Stimulated activated CD4-positive, alpha-beta T cell treated with anti-CD3 and anti-CD28 coated beads, Interleukin-1b, Interleukin-23, amount 100 ng/mL, for 48 hours (primary cell): Measurements from ENCODE around the gene RUNX3.

Experiments
- DNase-seq: peaks from one replicate; pipeline ENCODE4 v3.0.0-alpha.2; 2020

RUNX3 gene

DNA sequence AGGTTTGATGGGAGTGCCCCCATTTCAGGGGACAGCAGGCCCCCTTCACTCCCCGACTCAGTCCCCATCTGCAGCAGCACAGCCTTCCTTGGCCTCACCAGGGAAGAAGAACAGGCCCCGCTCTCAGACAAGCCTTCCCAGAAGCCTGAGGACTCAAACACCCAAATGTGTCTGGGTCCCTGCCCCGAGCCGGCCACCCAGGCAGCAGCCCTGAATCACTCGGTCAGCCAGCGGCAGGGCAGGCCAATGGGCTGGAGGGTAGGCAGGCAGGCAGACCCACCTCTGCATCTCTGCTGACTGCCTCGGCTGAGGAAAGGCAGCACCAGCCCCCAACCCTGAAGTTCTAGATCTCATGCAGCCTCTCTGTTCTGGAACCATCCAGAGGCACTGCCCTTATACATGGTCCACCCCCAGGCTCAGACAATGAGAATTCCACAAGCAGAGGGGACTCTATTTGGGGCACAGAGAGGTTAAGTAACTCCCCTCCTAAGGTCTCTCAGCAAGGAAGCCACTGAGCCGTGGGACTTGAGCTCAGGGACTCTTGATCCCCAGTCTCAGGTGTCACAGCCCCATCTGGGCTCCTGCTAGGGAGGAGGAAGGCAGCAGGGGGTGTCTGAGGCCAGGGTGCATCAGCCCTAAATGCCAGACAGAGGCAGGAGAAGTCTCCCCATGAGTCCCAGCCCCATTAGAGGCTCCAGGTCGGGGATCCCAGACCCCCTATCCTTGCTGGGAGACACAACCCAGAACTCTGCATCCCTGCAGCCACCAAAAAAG lies 33.2 kb upstream of the RUNX3 start:
- DNase-seq: no peak

DNA sequence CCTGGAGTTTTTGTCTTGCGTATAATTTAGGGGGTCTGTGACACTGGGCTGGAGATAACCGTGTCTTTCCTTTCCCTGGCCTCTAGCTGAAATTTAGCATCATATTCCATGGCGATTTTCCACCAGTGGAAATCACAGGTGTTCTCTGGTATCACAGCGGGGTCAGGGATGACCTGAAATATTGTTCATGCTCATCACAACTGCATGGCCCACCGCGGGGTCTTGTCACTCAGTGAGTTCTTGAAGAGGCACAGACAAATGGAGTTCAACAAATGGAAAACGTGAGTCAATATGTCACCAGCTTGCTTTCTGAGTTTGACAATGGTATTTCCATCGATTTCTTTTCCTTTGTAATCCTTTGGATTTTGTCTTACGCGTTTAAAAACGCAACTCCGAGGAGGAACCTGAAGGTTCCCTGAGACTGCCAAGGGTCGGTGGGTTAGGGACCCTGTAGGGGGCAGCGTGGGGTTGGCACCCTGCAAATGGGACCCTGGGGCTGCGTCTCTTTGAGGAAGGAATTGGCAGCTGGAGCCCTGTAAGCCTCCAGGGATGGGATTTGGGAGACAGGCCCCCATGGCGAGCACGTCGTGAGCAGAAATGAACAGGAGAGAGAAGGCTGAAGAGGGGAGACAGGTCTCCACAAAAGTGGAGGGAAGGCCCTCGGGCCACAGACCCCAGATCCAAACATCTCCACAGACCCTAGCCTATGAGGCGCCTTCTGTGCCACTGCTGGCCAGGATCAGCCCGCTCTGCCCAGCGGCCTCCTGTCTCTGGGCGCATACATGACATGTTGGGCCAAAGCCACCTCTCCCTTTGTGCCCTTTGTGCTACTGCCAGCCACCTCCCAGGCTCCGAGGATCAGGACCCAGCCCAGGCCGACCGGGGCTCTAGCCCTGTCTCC lies 32.1 kb upstream of the RUNX3 start:
- DNase-seq: no peak

DNA sequence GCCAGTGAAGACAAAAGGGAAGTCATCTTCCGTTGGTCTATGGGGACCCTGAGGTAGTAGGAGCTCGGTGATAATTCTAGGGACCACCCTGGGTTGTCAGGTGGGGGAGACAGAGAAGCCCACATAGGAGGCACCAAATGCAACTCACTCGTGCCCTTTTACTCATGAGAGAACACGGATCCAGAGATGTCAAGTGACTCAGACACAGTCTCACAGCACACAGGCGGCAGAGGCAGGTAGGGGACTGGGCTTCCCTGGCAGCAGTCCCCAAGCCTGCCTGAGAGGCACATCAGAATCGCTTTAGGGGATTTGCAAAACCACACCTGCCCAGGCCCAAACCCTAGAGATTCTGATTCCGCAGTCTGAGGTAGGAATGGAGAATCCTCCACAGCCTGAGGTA lies 31.3 kb upstream of the RUNX3 start:
- no peak for DNase-seq

DNA sequence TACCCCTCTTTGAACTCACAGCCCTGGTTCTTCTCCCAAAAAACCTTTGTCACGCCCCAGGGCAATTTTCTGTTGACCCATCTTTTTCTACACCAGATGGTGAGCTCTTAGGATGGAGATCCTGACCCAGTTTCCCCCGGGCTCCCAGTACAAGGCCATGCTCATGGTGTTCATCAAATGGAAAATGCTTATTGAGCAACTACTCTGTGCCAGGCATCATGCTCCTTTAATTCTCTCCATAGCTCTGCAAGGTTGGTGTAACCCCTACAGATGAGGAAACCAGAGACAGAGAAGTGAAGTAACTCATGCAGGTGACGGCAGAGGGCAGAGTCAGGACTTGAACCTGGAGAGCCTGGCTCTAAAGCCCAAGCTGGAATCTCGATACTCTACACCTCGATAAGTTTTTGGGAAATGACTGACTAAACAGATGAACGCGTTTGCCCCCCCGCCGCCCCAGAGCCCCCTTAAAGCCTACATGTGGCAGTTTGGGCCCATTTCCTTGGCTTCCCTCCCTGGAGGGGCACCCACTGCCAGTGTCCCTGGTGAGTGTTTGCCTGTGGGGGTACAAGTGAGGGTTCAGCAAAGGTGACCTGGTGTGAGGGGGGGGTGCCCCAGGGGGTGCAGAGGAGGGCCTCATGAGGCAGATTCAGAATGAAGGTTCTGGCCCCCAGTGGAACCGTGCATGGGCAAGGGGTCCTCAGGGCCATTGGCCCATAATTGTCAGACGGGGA lies 30.2 kb upstream of the RUNX3 start:
- no peak for DNase-seq

DNA sequence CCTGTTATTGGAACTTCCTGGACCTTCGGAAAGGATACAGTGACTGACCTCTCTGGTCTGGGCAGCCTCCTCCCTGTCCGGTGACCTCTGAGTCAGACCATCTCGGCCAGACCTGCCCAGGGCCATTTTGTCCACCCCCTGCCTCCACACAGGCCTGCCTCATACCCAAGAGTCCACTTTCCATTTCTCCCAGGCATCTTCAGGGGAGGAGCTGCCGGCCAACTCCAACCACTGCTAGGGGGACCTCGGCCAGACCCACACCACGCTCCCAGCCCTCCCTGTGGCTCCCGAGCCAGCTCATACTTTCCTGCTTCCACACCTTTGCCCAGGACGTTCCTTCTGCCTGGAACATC lies 29.5 kb upstream of the RUNX3 start:
- no peak for DNase-seq

DNA sequence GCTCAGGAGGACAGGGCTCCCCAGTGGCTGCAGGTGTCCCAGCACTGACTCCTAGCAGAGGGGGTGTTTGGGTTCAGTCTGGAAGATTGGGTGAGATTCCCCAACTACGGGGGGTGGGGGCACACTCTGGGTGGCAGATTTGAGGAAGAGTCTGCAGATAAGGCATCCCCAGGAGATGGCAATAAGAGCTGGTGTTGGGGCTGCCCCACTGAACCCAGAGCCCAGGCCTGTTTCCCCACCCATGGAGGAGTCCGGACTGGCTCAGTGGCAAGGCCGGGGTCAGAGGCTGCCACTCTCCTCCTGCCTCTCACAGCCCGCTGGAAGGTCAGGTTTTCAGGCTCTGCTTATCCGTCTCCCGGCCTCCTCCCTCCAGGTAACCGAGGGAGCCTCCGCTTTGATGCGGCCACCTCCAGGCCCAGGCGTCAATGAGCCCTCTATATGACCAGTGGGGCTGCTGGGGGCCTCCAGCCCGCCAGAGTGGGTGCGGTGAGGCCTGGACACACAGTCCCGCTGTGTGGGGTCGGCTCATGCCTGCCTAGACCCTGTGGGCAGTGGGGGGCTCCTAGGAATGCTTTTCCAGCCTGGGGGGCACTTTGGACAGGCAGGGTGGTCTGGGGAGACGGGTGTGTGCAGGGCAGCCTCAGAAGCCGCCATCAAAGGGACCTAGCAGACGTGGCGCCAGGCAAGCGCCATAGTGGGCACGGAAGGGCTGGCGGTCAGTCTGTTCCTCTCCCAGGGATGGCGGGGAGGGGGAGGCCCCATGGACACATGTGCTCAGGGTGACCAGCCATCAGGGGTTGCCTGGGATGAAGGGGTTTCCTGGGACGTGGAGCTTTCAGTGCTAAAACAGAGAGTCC lies 28.9 kb upstream of the RUNX3 start:
- DNase-seq: no peak

- no peak for DNase-seq
Observed at GRCh38 chr1:24957808-24958752, 28.0 kb upstream of the RUNX3 start.

DNA sequence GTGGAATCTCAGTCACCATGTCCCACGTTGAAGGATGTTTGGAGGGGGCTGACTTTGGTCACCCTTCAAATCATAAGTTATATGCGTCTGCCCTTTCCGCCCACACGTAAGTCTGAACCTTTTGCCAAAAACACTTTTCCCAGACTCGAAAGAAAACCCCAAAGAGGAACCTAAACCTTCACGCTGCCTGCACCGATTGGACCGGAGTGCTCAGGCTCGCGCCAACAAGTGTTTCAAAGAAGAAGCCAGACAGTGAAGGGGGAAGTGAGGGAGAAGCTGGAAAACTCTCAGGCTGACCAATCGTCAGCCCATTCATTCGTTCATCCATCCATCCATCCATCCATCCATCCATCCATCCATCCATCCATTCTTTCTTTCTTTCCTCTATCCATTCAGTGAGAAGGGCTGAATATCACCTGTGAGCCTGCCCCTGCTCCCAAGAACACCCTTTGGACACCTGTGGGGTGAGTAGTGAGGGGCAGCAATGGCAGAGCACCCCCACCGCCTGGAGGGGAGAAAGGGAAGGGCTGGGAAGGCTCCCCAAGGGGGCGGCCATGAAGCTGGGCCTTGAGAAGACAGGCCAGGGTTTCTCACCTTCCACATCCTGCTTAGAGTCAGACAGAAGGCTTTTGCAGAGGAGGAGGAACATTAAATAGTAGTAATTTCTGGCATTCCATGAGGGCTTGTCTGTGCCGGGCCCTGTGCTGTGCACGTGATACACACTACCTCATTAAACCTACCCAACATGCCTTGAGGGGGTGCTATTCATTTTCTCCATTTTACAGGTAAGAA lies 27.1 kb upstream of the RUNX3 start:
- DNase-seq: peak; percentile 43

DNA sequence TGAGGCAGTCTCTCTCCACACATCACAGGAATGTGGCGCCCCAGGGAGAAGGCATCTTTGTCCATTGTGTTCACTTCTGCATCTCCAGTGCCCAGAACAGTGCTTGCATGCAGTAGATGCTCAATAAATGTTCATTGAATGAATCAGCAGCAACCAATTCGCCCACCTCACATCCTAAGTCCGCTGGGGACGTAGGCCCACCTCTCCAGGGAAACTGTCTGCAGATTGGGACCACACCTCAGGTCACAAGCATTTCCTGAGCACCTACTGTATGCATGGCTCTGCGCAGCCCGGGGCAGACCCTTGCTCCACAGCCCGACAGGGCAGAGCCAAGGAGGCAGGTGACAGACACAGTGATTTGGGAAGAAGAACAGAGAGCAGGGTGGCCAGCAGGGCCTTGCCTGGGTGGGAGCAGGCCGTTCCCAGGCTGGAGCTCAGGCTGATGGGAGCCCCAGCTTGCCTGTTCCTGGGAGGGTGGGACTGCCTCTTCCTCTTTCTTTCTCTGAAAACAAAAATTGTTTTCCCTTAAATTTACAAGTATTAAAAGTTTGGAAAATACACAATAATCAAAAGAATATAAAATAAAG lies 25.8 kb upstream of the RUNX3 start:
- DNase-seq: no peak

DNA sequence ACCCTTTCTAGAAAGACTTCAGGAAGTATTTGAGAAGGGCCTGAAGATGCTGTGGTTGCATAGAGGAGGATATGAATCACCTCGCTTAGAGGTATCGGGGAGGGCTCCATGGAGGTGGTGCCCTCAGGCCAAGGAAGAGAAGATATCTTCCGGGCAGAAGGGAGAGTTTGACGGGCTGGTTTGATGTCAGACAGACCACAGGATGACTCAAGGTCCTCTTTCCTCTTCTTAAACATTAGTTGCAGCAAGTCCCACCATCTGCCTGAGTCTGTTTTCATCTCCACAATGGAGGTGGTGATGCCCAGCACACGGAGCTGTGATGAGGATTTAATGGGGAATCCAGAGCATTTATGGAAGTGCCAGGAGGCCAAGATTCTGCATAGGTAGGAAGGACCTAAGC lies 25.1 kb upstream of the RUNX3 start:
- DNase-seq: peak; percentile 86

- DNase-seq: no peak
Observed at GRCh38 chr1:24954631-24955030, 24.6 kb upstream of the RUNX3 start.

- no peak for DNase-seq
Observed at GRCh38 chr1:24954022-24954421, 23.9 kb upstream of the RUNX3 start.

GRCh38 chr1:24952413-24952841 lies 22.4 kb upstream of the RUNX3 start:
- DNase-seq: peak; percentile 45

GRCh38 chr1:24951810-24952412 lies 21.8 kb upstream of the RUNX3 start:
- no peak for DNase-seq

DNA sequence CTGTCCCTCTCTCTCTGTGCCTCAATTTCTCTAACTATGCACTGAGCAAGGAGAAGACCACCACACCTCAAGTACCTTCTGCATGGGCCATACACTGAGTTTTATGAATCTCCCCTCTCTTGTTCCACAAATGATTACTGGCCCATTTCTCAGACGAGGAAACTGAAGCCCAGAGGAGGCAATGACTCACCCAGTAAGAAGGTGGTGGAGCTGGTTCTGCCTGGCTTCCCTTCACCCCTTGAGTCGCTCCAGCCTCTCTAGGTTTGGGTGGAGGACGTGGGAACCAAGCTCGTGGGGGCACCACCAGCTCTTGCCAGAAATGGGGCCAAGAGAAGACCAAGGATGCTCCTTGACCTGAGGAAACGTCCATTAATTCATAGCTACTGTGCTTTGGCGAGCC lies 21.3 kb upstream of the RUNX3 start:
- DNase-seq: no peak

- DNase-seq: no peak
Observed at GRCh38 chr1:24949331-24949881, 19.3 kb upstream of the RUNX3 start.

DNA sequence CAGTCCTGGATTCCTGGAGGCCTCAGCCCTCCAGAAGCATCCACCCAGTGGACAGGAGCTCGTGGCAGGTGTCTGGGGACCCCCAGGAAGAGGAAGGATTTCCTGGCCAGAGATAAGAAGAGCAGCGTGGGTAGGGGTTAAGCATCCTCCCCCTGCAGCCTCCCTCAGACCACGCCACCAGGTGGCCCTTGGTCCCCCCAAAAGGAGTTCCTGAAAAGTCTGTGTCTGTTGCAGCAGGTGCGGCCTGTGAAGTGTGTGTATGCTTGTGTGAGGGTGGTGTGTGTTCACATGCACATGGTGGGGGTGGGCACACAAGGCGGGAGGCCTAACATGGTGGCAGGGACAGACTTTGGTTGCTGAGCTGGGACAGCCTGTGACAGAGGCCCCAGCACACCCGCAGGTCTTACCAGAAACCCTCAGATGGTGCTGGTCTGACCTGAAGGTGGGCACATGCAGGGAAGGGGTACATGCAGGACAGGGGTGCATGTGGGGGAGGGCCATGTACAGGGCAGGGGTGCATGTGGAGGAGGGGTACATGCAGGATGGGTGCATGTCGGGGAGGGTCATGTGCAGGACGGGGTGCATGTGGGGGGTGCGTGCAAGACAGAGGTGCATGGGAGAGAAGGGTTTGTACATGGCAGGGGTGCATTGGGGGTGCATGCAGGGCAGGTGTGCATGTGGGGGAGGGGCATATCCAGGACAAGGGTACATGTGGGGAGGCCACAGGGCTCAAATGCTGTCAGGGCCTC lies 18.2 kb upstream of the RUNX3 start:
- no peak for DNase-seq

GRCh38 chr1:24946861-24947658 lies 17.0 kb upstream of the RUNX3 start:
- no peak for DNase-seq
